ENCODE measurements around the gene NAB1.

The NAB1 gene

GRCh38 chr2:190657474-190658255 lies 8.8 kb downstream of the NAB1 start:
- Histone ChIP-seq H3K4me3 (ENCODE audit: low read depth in 1 of 2, low read length in 2 of 2) (no peak overlapping the region), H3K27ac (ENCODE audit: low read length) (no peak overlapping the region), H3K36me3 (ENCODE audit: insufficient read depth, low read length) (peaks cover 19% of the 10 kb centered on the region), H3K27me3 (ENCODE audit: insufficient read depth, low read length, poor library complexity) (no peaks in the 10 kb centered on the region), H3K79me2 (ENCODE audit: insufficient read depth, low read length) (peaks cover 97% of the 10 kb centered on the region), H2AFZ (ENCODE audit: low read depth, low read length) (no peak overlapping the region), H3K9me3 (ENCODE audit: insufficient read depth, low read length, severe bottlenecking) (no peaks in the 10 kb centered on the region), H4K20me1 (ENCODE audit: insufficient read depth, low read length) (peaks cover 40% of the 10 kb centered on the region; the same call in 1 of the 2 replicates), H3K4me1 (ENCODE audit: insufficient read depth, low read length) (peaks cover 13% of the 10 kb centered on the region), H3K9ac (ENCODE audit: low read depth, low read length) (no peak overlapping the region), H3K4me2 (ENCODE audit: insufficient read depth, low read length) (no peak overlapping the region)
- ATAC-seq (ENCODE audit: insufficient read depth, low read depth) (no peak), DNase-seq (no peak)
- TF ChIP-seq, protein P1, sequence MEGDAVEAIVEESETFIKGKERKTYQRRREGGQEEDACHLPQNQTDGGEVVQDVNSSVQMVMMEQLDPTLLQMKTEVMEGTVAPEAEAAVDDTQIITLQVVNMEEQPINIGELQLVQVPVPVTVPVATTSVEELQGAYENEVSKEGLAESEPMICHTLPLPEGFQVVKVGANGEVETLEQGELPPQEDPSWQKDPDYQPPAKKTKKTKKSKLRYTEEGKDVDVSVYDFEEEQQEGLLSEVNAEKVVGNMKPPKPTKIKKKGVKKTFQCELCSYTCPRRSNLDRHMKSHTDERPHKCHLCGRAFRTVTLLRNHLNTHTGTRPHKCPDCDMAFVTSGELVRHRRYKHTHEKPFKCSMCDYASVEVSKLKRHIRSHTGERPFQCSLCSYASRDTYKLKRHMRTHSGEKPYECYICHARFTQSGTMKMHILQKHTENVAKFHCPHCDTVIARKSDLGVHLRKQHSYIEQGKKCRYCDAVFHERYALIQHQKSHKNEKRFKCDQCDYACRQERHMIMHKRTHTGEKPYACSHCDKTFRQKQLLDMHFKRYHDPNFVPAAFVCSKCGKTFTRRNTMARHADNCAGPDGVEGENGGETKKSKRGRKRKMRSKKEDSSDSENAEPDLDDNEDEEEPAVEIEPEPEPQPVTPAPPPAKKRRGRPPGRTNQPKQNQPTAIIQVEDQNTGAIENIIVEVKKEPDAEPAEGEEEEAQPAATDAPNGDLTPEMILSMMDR (IDR thresholded peaks at IDR 0.05; ENCODE audit: borderline replicate concordance, extremely low read depth, low read length, poor library complexity, severe bottlenecking) = no peak
- no peak for TF ChIP-seq EZH2 (IDR thresholded peaks at IDR 0.05; ENCODE audit: borderline replicate concordance, low read depth, low read length, severe bottlenecking)

DNA sequence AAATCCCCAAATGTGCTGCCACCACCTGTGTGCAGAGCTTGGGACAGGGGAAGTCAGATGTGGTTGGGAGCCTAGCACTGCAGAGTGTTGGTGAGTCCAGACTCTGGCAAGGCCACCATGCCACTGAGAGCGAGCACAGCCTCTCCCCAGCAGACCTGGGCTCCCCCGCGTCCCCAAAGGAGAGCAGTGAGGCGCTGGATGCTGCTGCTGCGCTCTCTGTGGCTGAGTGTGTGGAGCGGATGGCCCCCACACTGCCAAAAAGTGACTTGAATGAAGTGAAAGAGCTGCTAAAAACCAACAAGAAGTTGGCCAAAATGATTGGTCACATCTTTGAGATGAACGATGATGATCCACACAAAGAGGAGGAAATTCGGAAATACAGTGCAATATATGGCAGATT lies 10.7 kb downstream of the NAB1 start:
- peaks cover 35% of the 10 kb centered on the region for H3K36me3 ChIP-seq (ENCODE audit: insufficient read depth, low read length)

DNA sequence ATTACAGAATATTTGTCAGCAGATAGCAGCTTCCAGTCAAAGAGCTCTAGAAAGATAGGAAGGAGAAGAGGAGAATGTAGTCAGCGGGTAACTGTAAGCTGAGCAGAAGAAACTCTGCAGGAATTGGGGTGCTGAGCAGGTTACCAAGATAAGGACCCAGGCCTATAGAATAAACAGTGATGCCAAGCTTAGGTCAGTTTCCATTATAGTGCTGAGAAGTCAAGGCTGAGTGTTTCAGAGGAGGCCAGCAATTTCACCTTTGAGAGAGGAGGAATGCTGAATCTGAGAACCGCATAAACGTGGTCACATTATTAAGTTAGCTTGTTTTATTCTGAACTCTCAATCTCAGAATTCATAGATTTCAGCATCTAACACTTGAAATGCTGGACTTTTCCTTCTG lies 13.9 kb downstream of the NAB1 start:
- H3K79me2 ChIP-seq (ENCODE audit: insufficient read depth, low read length) = peaks cover 86% of the 10 kb centered on the region
- TF ChIP-seq, protein P1 (IDR thresholded peaks at IDR 0.05; ENCODE audit: borderline replicate concordance, extremely low read depth, low read length, poor library complexity, severe bottlenecking) = no peak
- TF ChIP-seq EZH2 (IDR thresholded peaks at IDR 0.05; ENCODE audit: borderline replicate concordance, low read depth, low read length, severe bottlenecking) = no peak
- H3K27me3 ChIP-seq (ENCODE audit: insufficient read depth, low read length, poor library complexity) = no peaks in the 10 kb centered on the region
- H3K9ac ChIP-seq (ENCODE audit: low read depth, low read length) = no peak overlapping the region
- no peak overlapping the region for H3K4me3 ChIP-seq (ENCODE audit: low read depth in 1 of 2, low read length in 2 of 2)
- peaks cover 5% of the 10 kb centered on the region for H3K9me3 ChIP-seq (ENCODE audit: insufficient read depth, low read length, severe bottlenecking)
- peaks cover 10% of the 10 kb centered on the region for H3K4me1 ChIP-seq (ENCODE audit: insufficient read depth, low read length)
- H4K20me1 ChIP-seq (ENCODE audit: insufficient read depth, low read length) = peaks cover 17% of the 10 kb centered on the region; the same call in 1 of the 2 replicates
- H3K27ac ChIP-seq (ENCODE audit: low read length) = no peak overlapping the region
- peaks cover 41% of the 10 kb centered on the region for H3K36me3 ChIP-seq (ENCODE audit: insufficient read depth, low read length)
- H2AFZ ChIP-seq (ENCODE audit: low read depth, low read length) = no peak overlapping the region
- ATAC-seq (ENCODE audit: insufficient read depth, low read depth) (no peak), DNase-seq (no peak)
- H3K4me2 ChIP-seq (ENCODE audit: insufficient read depth, low read length) = no peak overlapping the region

More for the DNA sequence above, 10.7 kb downstream of the NAB1 start:
- Histone ChIP-seq H3K4me1 (ENCODE audit: insufficient read depth, low read length) (peaks cover 10% of the 10 kb centered on the region), H3K4me3 (ENCODE audit: low read depth in 1 of 2, low read length in 2 of 2) (no peak overlapping the region), H3K9ac (ENCODE audit: low read depth, low read length) (no peak overlapping the region), H3K4me2 (ENCODE audit: insufficient read depth, low read length) (0 out of 2 replicates have a peak overlapping the region, but pooled peaks have one; percentile 15), H4K20me1 (ENCODE audit: insufficient read depth, low read length) (peaks cover 26% of the 10 kb centered on the region; the same call in 1 of the 2 replicates), H2AFZ (ENCODE audit: low read depth, low read length) (no peak overlapping the region), H3K9me3 (ENCODE audit: insufficient read depth, low read length, severe bottlenecking) (peaks cover 5% of the 10 kb centered on the region), H3K27ac (ENCODE audit: low read length) (no peak overlapping the region), H3K27me3 (ENCODE audit: insufficient read depth, low read length, poor library complexity) (no peaks in the 10 kb centered on the region), H3K79me2 (ENCODE audit: insufficient read depth, low read length) (peaks cover 95% of the 10 kb centered on the region)
- DNase-seq (no peak), ATAC-seq (ENCODE audit: insufficient read depth, low read depth) (peak; percentile 48)
- no peak for TF ChIP-seq EZH2 (IDR thresholded peaks at IDR 0.05; ENCODE audit: borderline replicate concordance, low read depth, low read length, severe bottlenecking)
- TF ChIP-seq, protein P1 (IDR thresholded peaks at IDR 0.05; ENCODE audit: borderline replicate concordance, extremely low read depth, low read length, poor library complexity, severe bottlenecking) = no peak
